SK-N-SH (cell line): ENCODE data around the gene C10orf88. TPM values are rescaled to one million over a fixed set of nuclear protein-coding genes. Genes with fewer than 3 reads are reported as not detected.
"Not testable (repeated sequence)": the region's sequence is repeated elsewhere in the genome, so short reads cannot be mapped to it uniquely, and the experiment has no call there.

Experiments used
- CTCF ChIA-PET: fragments of 300-600, 350-600 bp; formaldehyde crosslinking; extraction: SDS; loops from one replicate; lab custom pipeline; 2021; lab: Yijun Ruan, JAX
- POLR2A ChIA-PET: fragments of 350-600 bp; sonication (Branson Sonifier 250); formaldehyde crosslinking; extraction: SDS; loops from one replicate; lab custom pipeline; 2020; ENCODE audit warnings: antibody characterized with exemption, inconsistent platforms; lab: Yijun Ruan, JAX
- DNase-seq: peaks from one replicate; pipeline ENCODE4 v3.0.0; 2012
- H2AFZ ChIP-seq: fragments of 200-600 bp; sonication (generic); 2 replicates; pipeline ENCODE4 v1.8.1; 2016; ENCODE audit warnings: antibody characterized with exemption, mild to moderate bottlenecking, low read depth
- H3F3A ChIP-seq: fragments of 200-600 bp; sonication (generic); replicated peaks from 2 replicates; pipeline ENCODE3; 2016; ENCODE audit warnings: antibody characterized with exemption, mild to moderate bottlenecking; ENCODE audit not compliant: insufficient read depth
- H3K27ac ChIP-seq, 2 experiments: fragments of 200-500 bp in 1 of 2; fragments of 200-600 bp in 1 of 2; sonication (Bioruptor generic) in 1 of 2; sonication (generic), shearing (Covaris generic) in 1 of 2; 2 replicates each; pipeline versions ENCODE4 v1.5.1 to v1.6.1; 2014 to 2016; ENCODE audit warnings: low read depth in 2 of 2, inconsistent platforms in 1 of 2, low read length in 1 of 2, mild to moderate bottlenecking in 1 of 2, mixed read lengths in 1 of 2
- H3K27me3 ChIP-seq: fragments of 200-600 bp; sonication (generic), shearing (Covaris generic); 2 replicates; pipeline ENCODE4 v1.6.1; 2016; ENCODE audit warnings: mixed run types; ENCODE audit not compliant: insufficient read depth
- H3K36me3 ChIP-seq, 2 experiments: fragments of 200-500 bp in 1 of 2; fragments of 200-600 bp in 1 of 2; sonication (Bioruptor generic) in 1 of 2; sonication (generic) in 1 of 2; replicated peaks in 1 of 2; 2 replicates each; pipeline versions ENCODE3 to v1.5.1; 2014 to 2016; ENCODE audit warnings: low read length in 1 of 2, mild to moderate bottlenecking in 1 of 2; ENCODE audit not compliant: insufficient read depth in 2 of 2, control insufficient read depth in 1 of 2
- H3K4me1 ChIP-seq, 2 experiments: fragments of 200-500 bp in 1 of 2; fragments of 200-600 bp in 1 of 2; sonication (Bioruptor generic) in 1 of 2; sonication (generic), shearing (Covaris generic) in 1 of 2; 2 replicates each; pipeline versions ENCODE4 v1.5.1 to v1.6.1; 2014 to 2016; ENCODE audit warnings: low read depth in 1 of 2, low read length in 1 of 2, mixed run types in 1 of 2; ENCODE audit not compliant: insufficient read depth in 2 of 2, control insufficient read depth in 1 of 2
- H3K4me2 ChIP-seq: fragments of 200-600 bp; sonication (generic), shearing (Covaris generic); 2 replicates; pipeline ENCODE4 v1.6.1; 2017; ENCODE audit warnings: mixed run types
- H3K4me3 ChIP-seq, 2 experiments: fragments of 200-500 bp in 1 of 2; fragments of 200-600 bp in 1 of 2; sonication (Bioruptor generic) in 1 of 2; sonication (generic), shearing (Covaris generic) in 1 of 2; 2 replicates each; pipeline versions ENCODE4 v1.5.1 to v1.8.1; 2014 to 2016; ENCODE audit warnings: low read depth in 2 of 2, inconsistent platforms in 1 of 2, low read length in 1 of 2, mild to moderate bottlenecking in 1 of 2, mixed read lengths in 1 of 2, moderate library complexity in 1 of 2
- H3K79me2 ChIP-seq: fragments of 200-600 bp; sonication (generic); 2 replicates; pipeline ENCODE4 v1.8.1; 2017; ENCODE audit warnings: mild to moderate bottlenecking; ENCODE audit not compliant: insufficient read depth
- H3K9ac ChIP-seq: fragments of 200-600 bp; sonication (generic); 2 replicates; pipeline ENCODE4 v1.6.1; 2017; ENCODE audit warnings: mixed run types
- H3K9me2 ChIP-seq: fragments of 200-600 bp; sonication (generic); 2 replicates; pipeline ENCODE4 v1.6.1; 2017; ENCODE audit warnings: mixed run types
- H3K9me3 ChIP-seq: fragments of 200-600 bp; sonication (generic); 2 replicates; pipeline ENCODE4 v1.6.1; 2017; ENCODE audit warnings: mixed run types, mild to moderate bottlenecking, moderate library complexity
- H4K20me1 ChIP-seq: fragments of 200-600 bp; sonication (generic); 2 replicates; pipeline ENCODE4 v1.6.1; 2017; ENCODE audit warnings: mild to moderate bottlenecking, mixed run types; ENCODE audit not compliant: insufficient read depth
- ELF1 ChIP-seq: IDR thresholded peaks from 2 replicates; pipeline ENCODE4 v1.4.0; 2012
- GABPA ChIP-seq: IDR thresholded peaks from 2 replicates; pipeline ENCODE4 v1.4.0; 2012; ENCODE audit warnings: low read depth, mild to moderate bottlenecking
- NRF1 ChIP-seq: IDR thresholded peaks from 2 replicates; pipeline ENCODE4 v1.6.1; 2012; ENCODE audit warnings: low read depth, mild to moderate bottlenecking, low read length
- POLR2AphosphoS5 ChIP-seq: IDR thresholded peaks from 2 replicates; pipeline ENCODE4 v1.6.1; 2012; ENCODE audit warnings: low read depth, low read length
- SIN3A ChIP-seq: IDR thresholded peaks from 2 replicates; pipeline ENCODE4 v1.6.1; 2012; ENCODE audit warnings: low read depth, mild to moderate bottlenecking, low read length, moderate library complexity, borderline replicate concordance
- USF2 ChIP-seq: fragments of 150-350 bp; IDR thresholded peaks from 2 replicates; pipeline ENCODE4 v1.6.1; 2017; ENCODE audit warnings: antibody characterized with exemption, low read length, low read depth, borderline replicate concordance
- ZBTB33 ChIP-seq: IDR thresholded peaks from 2 replicates; pipeline ENCODE4 v1.4.0; 2012; ENCODE audit warnings: low read depth, borderline replicate concordance
- WGBS: methylation state at CpG from one replicate; pipeline ENCODE4 v1.1.6; 2017; ENCODE audit warnings: low lambda C conversion rate; 5-methylcytosine and 5-hydroxymethylcytosine counted together
- polyA plus RNA-seq, 3 experiments: library from polyadenylated mRNA; depleted of rRNA; stranded (reverse); fragments of >200 nt; gene quantifications; 2 replicates each; pipeline ENCODE4 v1.2.3, GENCODE V29; 2012
- TF ChIP-seq, protein P1 (sequence below): IDR thresholded peaks from 2 replicates; pipeline ENCODE4 v1.6.1; 2012; ENCODE audit warnings: mild to moderate bottlenecking, low read depth, low read length, moderate library complexity

The C10orf88 gene
- polyA plus RNA-seq, 1 of the 3 experiments (the other 2 are of a cell fraction), result 2.7 TPM

DNA sequence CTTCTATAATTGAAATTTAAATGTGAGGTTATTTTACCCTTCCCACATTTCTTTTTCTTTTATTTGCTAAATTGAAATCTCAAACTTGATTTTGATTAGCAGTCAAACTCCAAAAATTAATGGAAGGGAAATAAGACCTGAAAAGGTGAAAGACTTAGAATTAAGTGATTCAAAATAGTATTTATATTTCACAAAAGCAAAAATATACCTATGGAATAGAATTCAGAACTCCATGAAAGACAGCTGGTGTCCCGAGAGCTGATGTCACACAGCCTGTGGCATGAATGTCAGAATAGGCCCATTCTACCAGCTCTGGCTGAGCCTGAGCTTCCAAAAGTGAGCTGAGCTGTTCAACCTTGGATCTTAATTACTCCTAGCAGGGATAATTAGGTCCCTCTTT lies 43.7 kb downstream of the C10orf88 start, which contains the start of gene FAM24A:
Gene FAM24A, plus strand, starts transcription at position 301 of the 400 bp plus-strand sequence. CDS start 1,025 bp downstream, outside the sequence.
- H3K27me3 ChIP-seq, result 0 out of 2 replicates have a peak, but pooled peaks cover 4% of the 10 kb centered on the region

DNA sequence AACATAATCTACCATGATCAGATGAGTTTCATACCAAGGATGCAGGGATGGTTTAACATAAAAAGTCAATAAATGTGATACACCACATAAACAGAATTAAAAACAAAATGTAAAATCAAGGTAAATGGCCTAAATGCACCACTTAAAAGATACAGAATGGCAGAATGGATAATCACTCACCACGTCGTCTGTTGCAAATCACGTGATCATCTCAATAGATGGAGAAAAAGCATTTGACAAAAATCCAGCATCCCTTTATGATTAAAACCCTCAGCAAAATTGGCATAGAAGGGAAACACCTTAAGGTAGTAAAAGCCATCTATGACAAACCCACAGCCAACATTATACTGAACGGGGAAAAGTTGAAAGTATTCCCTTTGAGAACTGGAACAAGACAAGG lies 50.2 kb downstream of the C10orf88 start:
- H2AFZ ChIP-seq, POLR2A ChIA-PET, H3K4me2 ChIP-seq, H3K4me3 ChIP-seq, H3K27me3 ChIP-seq, H4K20me1 ChIP-seq, H3K4me1 ChIP-seq, H3K36me3 ChIP-seq, H3F3A ChIP-seq, H3K9ac ChIP-seq, H3K9me2 ChIP-seq, DNase-seq, H3K9me3 ChIP-seq, H3K79me2 ChIP-seq, H3K27ac ChIP-seq: not testable (repeated sequence)
- 41% methylated on average over 4 of the region's 4 CpGs for WGBS
- CTCF ChIA-PET, result interaction anchor here (1.0 kb wide), 1 partner anchor 139 kb away, joined by 3 read pairs; no protein-coding TSS in a partner anchor

More for the DNA sequence above, 43.7 kb downstream of the C10orf88 start, which contains the start of gene FAM24A:
- Histone ChIP-seq H2AFZ (no peak within 1 kb of the TSS), H3K27ac (no peak within 1 kb of the TSS), H3K4me2 (no peak within 1 kb of the TSS), H3K4me1 (no peaks in the 10 kb centered on the region), H3K79me2 (no peaks in the 10 kb centered on the region), H3K9me3 (no peaks in the 10 kb centered on the region), H3F3A (no peaks in the 10 kb centered on the region), H3K36me3 (no peaks in the 10 kb centered on the region), H3K9ac (no peak within 1 kb of the TSS), H4K20me1 (no peaks in the 10 kb centered on the region), H3K4me3 (no peak within 1 kb of the TSS), H3K9me2 (no peaks in the 10 kb centered on the region)
- ChIA-PET POLR2A (no interaction called here), CTCF (no interaction called here)
- TF ChIP-seq ELF1 (no peak), NRF1 (no peak), GABPA (no peak), ZBTB33 (no peak), USF2 (no peak), SIN3A (no peak), POLR2AphosphoS5 (no peak)
- TF ChIP-seq, protein P1, sequence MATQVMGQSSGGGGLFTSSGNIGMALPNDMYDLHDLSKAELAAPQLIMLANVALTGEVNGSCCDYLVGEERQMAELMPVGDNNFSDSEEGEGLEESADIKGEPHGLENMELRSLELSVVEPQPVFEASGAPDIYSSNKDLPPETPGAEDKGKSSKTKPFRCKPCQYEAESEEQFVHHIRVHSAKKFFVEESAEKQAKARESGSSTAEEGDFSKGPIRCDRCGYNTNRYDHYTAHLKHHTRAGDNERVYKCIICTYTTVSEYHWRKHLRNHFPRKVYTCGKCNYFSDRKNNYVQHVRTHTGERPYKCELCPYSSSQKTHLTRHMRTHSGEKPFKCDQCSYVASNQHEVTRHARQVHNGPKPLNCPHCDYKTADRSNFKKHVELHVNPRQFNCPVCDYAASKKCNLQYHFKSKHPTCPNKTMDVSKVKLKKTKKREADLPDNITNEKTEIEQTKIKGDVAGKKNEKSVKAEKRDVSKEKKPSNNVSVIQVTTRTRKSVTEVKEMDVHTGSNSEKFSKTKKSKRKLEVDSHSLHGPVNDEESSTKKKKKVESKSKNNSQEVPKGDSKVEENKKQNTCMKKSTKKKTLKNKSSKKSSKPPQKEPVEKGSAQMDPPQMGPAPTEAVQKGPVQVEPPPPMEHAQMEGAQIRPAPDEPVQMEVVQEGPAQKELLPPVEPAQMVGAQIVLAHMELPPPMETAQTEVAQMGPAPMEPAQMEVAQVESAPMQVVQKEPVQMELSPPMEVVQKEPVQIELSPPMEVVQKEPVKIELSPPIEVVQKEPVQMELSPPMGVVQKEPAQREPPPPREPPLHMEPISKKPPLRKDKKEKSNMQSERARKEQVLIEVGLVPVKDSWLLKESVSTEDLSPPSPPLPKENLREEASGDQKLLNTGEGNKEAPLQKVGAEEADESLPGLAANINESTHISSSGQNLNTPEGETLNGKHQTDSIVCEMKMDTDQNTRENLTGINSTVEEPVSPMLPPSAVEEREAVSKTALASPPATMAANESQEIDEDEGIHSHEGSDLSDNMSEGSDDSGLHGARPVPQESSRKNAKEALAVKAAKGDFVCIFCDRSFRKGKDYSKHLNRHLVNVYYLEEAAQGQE, result no peak
- TF ChIP-seq, all 33 proteins: peak for 0
- no peak for DNase-seq
- WGBS, result 58% methylated on average over 1 of the region's 1 CpG
